IPS-20b (cell line): Measurements from ENCODE around the gene PLCG2.
"Not testable (repeated sequence)": the region's sequence is repeated elsewhere in the genome, so short reads cannot be mapped to it uniquely, and the experiment has no call there.

ENCODE experiments used
- H3K27ac ChIP-seq: one replicate; pipeline ENCODE4 v1.5.1; 2013; ENCODE audit warnings: low read length
- H3K27me3 ChIP-seq: 2 replicates; pipeline ENCODE4 v1.6.1; 2013; ENCODE audit warnings: mild to moderate bottlenecking, low read length, inconsistent platforms; ENCODE audit not compliant: insufficient read depth
- H3K36me3 ChIP-seq: 2 replicates; pipeline ENCODE4 v1.6.1; 2013; ENCODE audit warnings: low read depth, mild to moderate bottlenecking, inconsistent platforms, low read length, moderate library complexity; ENCODE audit not compliant: insufficient read depth
- H3K4me1 ChIP-seq: 2 replicates; pipeline ENCODE4 v1.6.1; 2013; ENCODE audit warnings: mild to moderate bottlenecking, control low read depth, inconsistent platforms, low read length, moderate library complexity; ENCODE audit not compliant: insufficient read depth
- H3K4me3 ChIP-seq: 2 replicates; pipeline ENCODE4 v1.5.1; 2013; ENCODE audit warnings: mild to moderate bottlenecking, low read length, inconsistent platforms
- H3K9ac ChIP-seq: 2 replicates; pipeline ENCODE4 v1.6.1; 2013; ENCODE audit warnings: low read depth, mild to moderate bottlenecking, inconsistent platforms, low read length, moderate library complexity
- H3K9me3 ChIP-seq: 2 replicates; pipeline ENCODE4 v1.6.1; 2013; ENCODE audit warnings: mild to moderate bottlenecking, low read depth, low read length, inconsistent platforms; ENCODE audit not compliant: insufficient read depth

PLCG2 gene

GRCh38 chr16:82005027-82005830 lies 226.1 kb downstream of the PLCG2 start:
- H3K27me3 ChIP-seq, result no peaks in the 10 kb centered on the region
- no peak overlapping the region for H3K4me3 ChIP-seq
- no peak overlapping the region for H3K27ac ChIP-seq
- peaks cover 28% of the 10 kb centered on the region for H3K9me3 ChIP-seq
- H3K9ac ChIP-seq, result no peak overlapping the region
- H3K4me1 ChIP-seq, result no peaks in the 10 kb centered on the region; the same call in 1 of the 2 replicates
- H3K36me3 ChIP-seq, result no peaks in the 10 kb centered on the region

- Histone ChIP-seq H3K36me3 (no peaks in the 10 kb centered on the region), H3K4me3 (no peak overlapping the region), H3K9ac (no peak overlapping the region), H3K4me1 (no peaks in the 10 kb centered on the region; the same call in 1 of the 2 replicates), H3K27me3 (no peaks in the 10 kb centered on the region), H3K27ac (no peak overlapping the region), H3K9me3 (peaks cover 36% of the 10 kb centered on the region)
These were observed 226.9 kb downstream of the PLCG2 start for GRCh38 chr16:82006036-82006435.

GRCh38 chr16:82007189-82007588 lies 228.1 kb downstream of the PLCG2 start:
- no peak overlapping the region for H3K4me3 ChIP-seq
- no peak overlapping the region for H3K27ac ChIP-seq
- no peaks in the 10 kb centered on the region for H3K27me3 ChIP-seq
- no peak overlapping the region for H3K9ac ChIP-seq
- H3K9me3 ChIP-seq, result peaks cover 37% of the 10 kb centered on the region
- no peaks in the 10 kb centered on the region; the same call in 1 of the 2 replicates for H3K4me1 ChIP-seq
- H3K36me3 ChIP-seq, result no peaks in the 10 kb centered on the region

GRCh38 chr16:82008957-82009592 lies 230.0 kb downstream of the PLCG2 start:
- H3K9ac ChIP-seq, result no peak overlapping the region
- no peaks in the 10 kb centered on the region for H3K36me3 ChIP-seq
- no peaks in the 10 kb centered on the region; the same call in 1 of the 2 replicates for H3K4me1 ChIP-seq
- H3K9me3 ChIP-seq, result peaks cover 37% of the 10 kb centered on the region
- no peaks in the 10 kb centered on the region for H3K27me3 ChIP-seq
- H3K4me3 ChIP-seq, result no peak overlapping the region
- H3K27ac ChIP-seq, result no peak overlapping the region

GRCh38 chr16:82009789-82010188 lies 230.7 kb downstream of the PLCG2 start:
- H3K9ac ChIP-seq, H3K27me3 ChIP-seq, H3K4me1 ChIP-seq, H3K4me3 ChIP-seq, H3K27ac ChIP-seq, H3K36me3 ChIP-seq: not testable (repeated sequence)
- peaks cover 37% of the 10 kb centered on the region for H3K9me3 ChIP-seq

GRCh38 chr16:82010649-82011048 lies 231.6 kb downstream of the PLCG2 start:
- Histone ChIP-seq H3K4me1 (no peaks in the 10 kb centered on the region; the same call in 1 of the 2 replicates), H3K27me3 (no peaks in the 10 kb centered on the region), H3K9me3 (peaks cover 40% of the 10 kb centered on the region), H3K27ac (no peak overlapping the region), H3K4me3 (no peak overlapping the region), H3K36me3 (no peaks in the 10 kb centered on the region), H3K9ac (no peak overlapping the region)

- Histone ChIP-seq H3K9ac (no peak within 1 kb of the TSS), H3K36me3 (no peaks in the 10 kb centered on the region), H3K9me3 (peaks cover 40% of the 10 kb centered on the region), H3K4me3 (no peak within 1 kb of the TSS), H3K27me3 (no peaks in the 10 kb centered on the region), H3K4me1 (no peaks in the 10 kb centered on the region), H3K27ac (no peak within 1 kb of the TSS)
These were observed 232.1 kb downstream of the PLCG2 start, which contains the start of gene SDR42E1 for GRCh38 chr16:82011199-82011641. SDR42E1 (minus strand) TSS chr16:82011470; CDS start chr16:82000858, 10,612 bp downstream.
